Mucosa of rectum (tissue), 2 donors: Measurements from ENCODE around the gene ZNF79.

ENCODE experiments used
- H3K27ac ChIP-seq, 2 donors: one replicate each; pipeline ENCODE4 v1.7.0; 2013; ENCODE audit warnings: inconsistent platforms in 2 of 2, low read depth in 2 of 2, low read length in 2 of 2
- H3K27me3 ChIP-seq, 2 donors: one replicate each; pipeline ENCODE4 v1.7.0; 2013; ENCODE audit warnings: low read length in 2 of 2; ENCODE audit not compliant: control insufficient read depth in 2 of 2, insufficient read depth in 2 of 2
- H3K36me3 ChIP-seq, 2 donors: one replicate each; pipeline ENCODE4 v1.7.0; 2013; ENCODE audit warnings: low read length in 2 of 2; ENCODE audit not compliant: control insufficient read depth in 2 of 2, insufficient read depth in 2 of 2
- H3K4me1 ChIP-seq, 2 donors: one replicate each; pipeline ENCODE4 v1.7.0; 2013; ENCODE audit warnings: low read length in 2 of 2, mild to moderate bottlenecking in 1 of 2; ENCODE audit not compliant: control insufficient read depth in 2 of 2, insufficient read depth in 2 of 2
- H3K4me3 ChIP-seq, 2 donors: one replicate each; pipeline ENCODE4 v1.7.0; 2013; ENCODE audit warnings: low read length in 2 of 2
- H3K9ac ChIP-seq, 2 donors: one replicate each; pipeline ENCODE4 v1.7.0; 2013; ENCODE audit warnings: low read length in 2 of 2, low read depth in 1 of 2, mild to moderate bottlenecking in 1 of 2
- H3K9me3 ChIP-seq, 2 donors: one replicate each; pipeline ENCODE4 v1.7.0; 2013; ENCODE audit warnings: low read length in 2 of 2; ENCODE audit not compliant: control insufficient read depth in 2 of 2
- donor health status: healthy.
- donor health status: Normal muscosa, but diverticular disease.

The ZNF79 gene

GRCh38 chr9:127445851-127446712, 21.9 kb downstream of the ZNF79 start:
- peaks cover 13 to 18% of the 10 kb centered on the region in 2 donors for H3K4me1 ChIP-seq
- H3K4me3 ChIP-seq: no peak overlapping the region
- peaks cover 56 to 63% of the 10 kb centered on the region in 2 donors for H3K36me3 ChIP-seq
- H3K9me3 ChIP-seq: no peaks in the 10 kb centered on the region
- no peak overlapping the region for H3K9ac ChIP-seq
- no peaks in the 10 kb centered on the region for H3K27me3 ChIP-seq
- no peak overlapping the region for H3K27ac ChIP-seq

GRCh38 chr9:127446713-127447415, 22.7 kb downstream of the ZNF79 start:
- H3K27ac ChIP-seq: no peak overlapping the region

GRCh38 chr9:127447416-127448111, 23.4 kb downstream of the ZNF79 start:
- H3K9ac ChIP-seq: no peak overlapping the region
- no peak overlapping the region for H3K27ac ChIP-seq
- H3K4me3 ChIP-seq: no peak overlapping the region
- H3K36me3 ChIP-seq: peaks cover 56 to 60% of the 10 kb centered on the region in 2 donors
- H3K4me1 ChIP-seq: peaks cover 19 to 26% of the 10 kb centered on the region in 2 donors
- no peaks in the 10 kb centered on the region for H3K27me3 ChIP-seq
- H3K9me3 ChIP-seq: no peaks in the 10 kb centered on the region

More at GRCh38 chr9:127446713-127447415, 22.7 kb downstream of the ZNF79 start:
- peaks cover 13 to 19% of the 10 kb centered on the region in 2 donors for H3K4me1 ChIP-seq
- no peak overlapping the region for H3K9ac ChIP-seq
- no peaks in the 10 kb centered on the region for H3K27me3 ChIP-seq
- H3K36me3 ChIP-seq: peaks cover 56 to 60% of the 10 kb centered on the region in 2 donors
- H3K9me3 ChIP-seq: no peaks in the 10 kb centered on the region
- no peak overlapping the region for H3K4me3 ChIP-seq

GRCh38 chr9:127448112-127448805, 24.1 kb downstream of the ZNF79 start:
- Histone ChIP-seq H3K9ac (no peak overlapping the region), H3K36me3 (peaks cover 56 to 60% of the 10 kb centered on the region in 2 donors), H3K27ac (no peak overlapping the region)

GRCh38 chr9:127449332-127449966, 25.3 kb downstream of the ZNF79 start:
- peak overlapping the region; percentile 0 to 92 for H3K27ac ChIP-seq
- H3K36me3 ChIP-seq: peaks cover 51 to 55% of the 10 kb centered on the region in 2 donors
- H3K9me3 ChIP-seq: no peaks in the 10 kb centered on the region
- peak overlapping the region; percentile 94 to 96 for H3K4me3 ChIP-seq
- peak overlapping the region; percentile 87 to 96 for H3K9ac ChIP-seq
- H3K4me1 ChIP-seq: peaks cover 22 to 30% of the 10 kb centered on the region in 2 donors
- no peaks in the 10 kb centered on the region for H3K27me3 ChIP-seq

More at GRCh38 chr9:127448112-127448805, 24.1 kb downstream of the ZNF79 start:
- no peak overlapping the region for H3K4me3 ChIP-seq
- H3K4me1 ChIP-seq: peaks cover 22 to 30% of the 10 kb centered on the region in 2 donors
- no peaks in the 10 kb centered on the region for H3K9me3 ChIP-seq
- no peaks in the 10 kb centered on the region for H3K27me3 ChIP-seq

GRCh38 chr9:127450243-127450760, 26.1 kb downstream of the ZNF79 start:
- Histone ChIP-seq H3K9ac (peak overlapping the region; percentile 87 to 96), H3K4me1 (peaks cover 22 to 30% of the 10 kb centered on the region in 2 donors), H3K27me3 (no peaks in the 10 kb centered on the region), H3K36me3 (peaks cover 42 to 47% of the 10 kb centered on the region in 2 donors), H3K9me3 (no peaks in the 10 kb centered on the region), H3K27ac (peak overlapping the region; percentile 92 to 94), H3K4me3 (peak overlapping the region; percentile 94 to 96)

GRCh38 chr9:127450830-127451607, 26.8 kb downstream of the ZNF79 start, which contains the start of the genes LRSAM1 and RPL12:
Gene LRSAM1 (plus strand): TSS chr9:127451510. CDS start chr9:127454528, 3,018 bp downstream.
Gene RPL12 (minus strand): TSS chr9:127451406. CDS start chr9:127451317, 89 bp downstream.
- peak within 1 kb of the TSS; percentile 94 to 96 for H3K4me3 ChIP-seq
- peaks cover 22 to 30% of the 10 kb centered on the region in 2 donors for H3K4me1 ChIP-seq
- peak within 1 kb of the TSS; percentile 87 to 96 for H3K9ac ChIP-seq
- peaks cover 42 to 44% of the 10 kb centered on the region in 2 donors for H3K36me3 ChIP-seq
- H3K27me3 ChIP-seq: no peaks in the 10 kb centered on the region
- H3K27ac ChIP-seq: peak within 1 kb of the TSS; percentile 92 to 94
- H3K9me3 ChIP-seq: no peaks in the 10 kb centered on the region

- H3K9ac ChIP-seq: peak overlapping the region; percentile 87 to 96
- H3K4me1 ChIP-seq: peaks cover 22 to 30% of the 10 kb centered on the region in 2 donors
- H3K4me3 ChIP-seq: peak overlapping the region; percentile 94 to 96
- peaks cover 37 to 39% of the 10 kb centered on the region in 2 donors for H3K36me3 ChIP-seq
- H3K9me3 ChIP-seq: no peaks in the 10 kb centered on the region
- H3K27me3 ChIP-seq: no peaks in the 10 kb centered on the region
- H3K27ac ChIP-seq: peak overlapping the region; percentile 92 to 94
Measured at GRCh38 chr9:127451608-127451857, 27.4 kb downstream of the ZNF79 start.
